Mesenchymal stem cell (in vitro differentiated cells and primary cell): ENCODE results near the gene KIF6.

Experiments
- DNase-seq: peaks from one replicate; pipeline ENCODE4 v3.0.0-alpha.2; 2013
- H2AFZ ChIP-seq: one replicate; pipeline ENCODE4 v1.6.1; 2013; ENCODE audit warnings: low read depth, mild to moderate bottlenecking, control low read depth, inconsistent platforms, low read length, moderate library complexity
- H2AK5ac ChIP-seq: 2 replicates; pipeline ENCODE4 v1.6.1; 2013; ENCODE audit warnings: low read length, moderate library complexity, mild to moderate bottlenecking, inconsistent platforms; ENCODE audit not compliant: severe bottlenecking
- H2BK120ac ChIP-seq: one replicate; pipeline ENCODE4 v1.6.1; 2013; ENCODE audit warnings: low read depth, mild to moderate bottlenecking, inconsistent platforms, low read length, moderate library complexity
- H2BK12ac ChIP-seq, 2 experiments: one replicate each; pipeline ENCODE4 v1.6.1; 2013; ENCODE audit warnings: inconsistent platforms in 2 of 2, low read length in 2 of 2, mild to moderate bottlenecking in 2 of 2, moderate library complexity in 2 of 2, control low read depth in 1 of 2
- H2BK15ac ChIP-seq: one replicate; pipeline ENCODE4 v1.6.1; 2013; ENCODE audit warnings: mild to moderate bottlenecking, low read depth, inconsistent platforms; ENCODE audit not compliant: poor library complexity, severe bottlenecking
- H2BK5ac ChIP-seq: 2 replicates; pipeline ENCODE4 v1.6.1; 2013; ENCODE audit warnings: low read depth, mild to moderate bottlenecking, low read length, control low read depth, inconsistent platforms; ENCODE audit not compliant: poor library complexity, severe bottlenecking
- H3K14ac ChIP-seq, 2 experiments: one replicate each; pipeline ENCODE4 v1.6.1; 2013; ENCODE audit warnings: inconsistent platforms in 2 of 2, low read length in 2 of 2, control low read depth in 1 of 2, mild to moderate bottlenecking in 1 of 2, moderate library complexity in 1 of 2
- H3K18ac ChIP-seq, 2 experiments: one replicate each; pipeline ENCODE4 v1.6.1; 2013; ENCODE audit warnings: inconsistent platforms in 2 of 2, low read length in 2 of 2, control low read depth in 1 of 2, low read depth in 1 of 2, mild to moderate bottlenecking in 1 of 2
- H3K23ac ChIP-seq, 2 experiments: one replicate each; pipeline ENCODE4 v1.6.1; 2013; ENCODE audit warnings: inconsistent platforms in 2 of 2, low read length in 2 of 2, mild to moderate bottlenecking in 2 of 2, moderate library complexity in 2 of 2, control low read depth in 1 of 2
- H3K27ac ChIP-seq: 2 replicates; pipeline ENCODE4 v1.5.1; 2013; ENCODE audit warnings: mild to moderate bottlenecking, moderate library complexity, low read length, control low read depth, inconsistent platforms; ENCODE audit not compliant: poor library complexity, severe bottlenecking
- H3K27me3 ChIP-seq, 2 experiments: 2 replicates each; pipeline versions ENCODE4 v1.6.1 to v1.7.0; 2013; ENCODE audit warnings: low read length in 2 of 2, mild to moderate bottlenecking in 2 of 2, moderate library complexity in 2 of 2, control low read depth in 1 of 2, inconsistent platforms in 1 of 2; ENCODE audit not compliant: control insufficient read depth in 1 of 2, insufficient read depth in 1 of 2
- H3K36me3 ChIP-seq, 2 experiments: 2 replicates each; pipeline versions ENCODE4 v1.6.1 to v1.7.0; 2013; ENCODE audit warnings: low read length in 2 of 2, control low read depth in 1 of 2, inconsistent platforms in 1 of 2, low read depth in 1 of 2, mild to moderate bottlenecking in 1 of 2; ENCODE audit not compliant: insufficient read depth in 2 of 2, control insufficient read depth in 1 of 2
- H3K4ac ChIP-seq, 2 experiments: one replicate each; pipeline ENCODE4 v1.6.1; 2013; ENCODE audit warnings: inconsistent platforms in 2 of 2, low read length in 2 of 2, mild to moderate bottlenecking in 2 of 2, moderate library complexity in 2 of 2, control low read depth in 1 of 2, low read depth in 1 of 2
- H3K4me1 ChIP-seq: 2 replicates; pipeline ENCODE4 v1.6.1; 2013; ENCODE audit warnings: low read depth, low read length, control low read depth; ENCODE audit not compliant: control insufficient read depth, insufficient read depth
- H3K4me2 ChIP-seq: 2 replicates; pipeline ENCODE4 v1.6.1; 2013; ENCODE audit warnings: low read length, mild to moderate bottlenecking, inconsistent platforms; ENCODE audit not compliant: poor library complexity, severe bottlenecking
- H3K4me3 ChIP-seq, 2 experiments: 2 replicates each; pipeline versions ENCODE4 v1.5.1 to v1.7.0; 2013; ENCODE audit warnings: low read length in 2 of 2, mild to moderate bottlenecking in 2 of 2, control low read depth in 1 of 2, low read depth in 1 of 2; ENCODE audit not compliant: insufficient read depth in 1 of 2
- H3K79me1 ChIP-seq: replicated peaks from 2 replicates; pipeline ENCODE4 v1.6.1; 2013; ENCODE audit warnings: mild to moderate bottlenecking, control low read depth, low read length, inconsistent platforms; ENCODE audit not compliant: poor library complexity, severe bottlenecking
- H3K9ac ChIP-seq: 2 replicates; pipeline ENCODE4 v1.7.0; 2013; ENCODE audit warnings: mild to moderate bottlenecking, low read length, moderate library complexity
- H3K9me3 ChIP-seq: 2 replicates; pipeline ENCODE4 v1.7.0; 2013; ENCODE audit warnings: mild to moderate bottlenecking, low read length; ENCODE audit not compliant: control insufficient read depth
- H4K8ac ChIP-seq: one replicate; pipeline ENCODE4 v1.6.1; 2013; ENCODE audit warnings: inconsistent platforms, mild to moderate bottlenecking, low read length, moderate library complexity
- H4K91ac ChIP-seq: one replicate; pipeline ENCODE4 v1.6.1; 2013; ENCODE audit warnings: mild to moderate bottlenecking, low read length, inconsistent platforms
- WGBS: methylation state at CpG from one replicate; pipeline ENCODE4 v1.1.7; 2013; ENCODE audit warnings: mixed read lengths; 5-methylcytosine and 5-hydroxymethylcytosine counted together

KIF6 gene

DNA sequence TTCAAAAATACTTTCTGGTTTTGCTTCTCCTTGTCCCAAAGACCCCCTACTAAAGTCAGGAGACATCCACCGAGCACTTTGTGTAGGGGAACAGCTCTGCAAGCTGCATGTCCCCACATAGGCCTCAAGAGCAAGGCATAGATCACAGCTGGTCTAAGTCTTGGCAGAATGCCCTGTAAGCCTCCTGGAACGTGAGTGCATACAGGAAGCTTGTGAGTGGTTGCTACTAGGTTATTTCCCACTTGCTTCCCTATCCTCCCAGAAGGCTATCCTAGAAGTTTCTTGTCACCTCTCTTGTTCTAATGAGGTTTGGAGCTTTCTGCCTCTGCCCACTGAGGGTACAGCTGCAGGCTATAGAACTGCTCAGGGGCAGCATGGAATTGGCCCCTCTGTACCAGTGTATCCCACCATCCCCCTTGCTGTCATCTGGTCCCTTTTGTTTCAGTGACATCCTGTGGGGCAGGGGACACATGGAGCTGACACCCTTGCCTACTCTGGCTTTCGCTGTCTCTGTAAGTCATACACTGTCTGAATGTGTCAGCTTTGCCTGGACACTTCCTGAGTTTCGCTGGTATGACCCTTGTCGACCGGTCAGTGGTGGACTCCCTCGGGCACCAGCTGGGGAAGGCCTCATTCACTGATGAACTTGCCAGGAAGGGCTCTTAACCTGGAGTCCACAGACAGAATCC is 367.1 kb downstream of the KIF6 start:
- Histone ChIP-seq H3K79me1 (no peaks in the 10 kb centered on the region), H3K23ac (no peak overlapping the region), H4K8ac (peak overlapping the region; percentile 70), H3K14ac (peak overlapping the region in 1 of 2 experiments; percentile 83), H2BK120ac (no peak overlapping the region), H3K18ac (peak overlapping the region in 1 of 2 experiments; percentile 40), H2BK12ac (peak overlapping the region in 1 of 2 experiments; percentile 93), H3K9ac (no peak overlapping the region), H4K91ac (peak overlapping the region; percentile 45), H2BK5ac (no peak overlapping the region), H3K4ac (peak overlapping the region; percentile 3 to 74), H3K4me1 (peaks cover 7% of the 10 kb centered on the region), H2BK15ac (peak overlapping the region; percentile 8), H3K4me2 (no peak overlapping the region), H3K9me3 (no peaks in the 10 kb centered on the region), H3K4me3 (no peak overlapping the region), H2AFZ (no peak overlapping the region), H3K27ac (no peak overlapping the region), H2AK5ac (peak overlapping the region; percentile 34), H3K27me3 (peaks cover 0 to 5% of the 10 kb centered on the region in 2 experiments), H3K36me3 (no peaks in the 10 kb centered on the region)
- DNase-seq = peak; percentile 91
- WGBS = 67% methylated on average over 7 of the region's 7 CpGs

- Histone ChIP-seq H2BK15ac (no peak overlapping the region), H3K4me2 (no peak overlapping the region), H2BK5ac (no peak overlapping the region), H3K14ac (peak overlapping the region in 1 of 2 experiments; percentile 35), H3K9ac (no peak overlapping the region), H4K8ac (no peak overlapping the region), H3K27ac (no peak overlapping the region), H3K27me3 (peaks cover 8 to 14% of the 10 kb centered on the region in 2 experiments), H3K79me1 (no peaks in the 10 kb centered on the region), H2AK5ac (no peak overlapping the region), H3K4ac (no peak overlapping the region), H3K4me1 (peaks cover 4% of the 10 kb centered on the region), H3K36me3 (no peaks in the 10 kb centered on the region), H3K23ac (peak overlapping the region in 1 of 2 experiments; percentile 3), H3K9me3 (no peaks in the 10 kb centered on the region), H3K18ac (peak overlapping the region in 1 of 2 experiments; percentile 4), H2BK120ac (no peak overlapping the region), H2AFZ (peak overlapping the region; percentile 78), H3K4me3 (no peak overlapping the region), H4K91ac (peak overlapping the region; percentile 12), H2BK12ac (peak overlapping the region in 1 of 2 experiments; percentile 10)
- 92% methylated on average over 7 of the region's 7 CpGs for WGBS
- DNase-seq = no peak
Measured at GRCh38 chr6:39353698-39354315, 371.4 kb downstream of the KIF6 start.

DNA sequence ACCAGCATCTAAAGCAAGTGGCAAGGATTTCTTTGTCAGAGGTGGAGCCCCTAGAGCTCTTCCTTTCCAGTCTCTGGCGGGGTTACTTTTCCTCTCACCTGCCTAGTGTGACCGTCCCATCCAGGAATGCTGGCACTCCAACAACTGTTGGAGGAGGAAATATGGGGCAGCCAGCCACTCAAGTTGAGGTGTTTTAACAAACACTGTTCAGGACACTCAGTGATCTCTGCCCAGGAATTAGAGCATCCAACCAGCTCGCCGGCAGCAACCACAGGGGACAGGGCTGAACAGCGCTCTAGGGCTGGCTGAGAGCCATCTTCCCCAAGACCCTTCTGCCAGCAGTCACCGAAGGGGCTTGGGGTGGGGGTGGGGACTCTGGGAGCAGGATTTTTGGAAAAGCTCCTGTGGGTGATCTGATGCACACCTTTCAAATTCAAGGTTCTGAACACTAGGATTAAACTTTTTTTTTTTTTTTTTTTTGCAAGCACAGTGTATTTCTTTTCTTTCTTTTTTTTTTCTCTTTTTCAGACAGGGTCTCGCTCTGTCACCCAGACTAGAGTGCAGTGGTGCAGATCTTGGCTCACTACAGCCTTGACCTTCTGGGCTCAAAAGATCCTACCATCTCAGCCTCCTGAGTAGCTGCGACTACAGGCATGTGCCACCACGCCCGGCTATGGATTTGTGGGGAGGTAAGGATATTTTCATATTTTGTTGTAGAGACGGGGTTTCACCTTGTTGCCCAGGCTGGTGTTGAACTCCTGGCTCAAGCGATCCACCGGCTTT is 374.3 kb downstream of the KIF6 start:
- Histone ChIP-seq H3K36me3 (no peaks in the 10 kb centered on the region), H3K14ac (no peak overlapping the region), H4K91ac (no peak overlapping the region), H3K4ac (no peak overlapping the region), H2BK12ac (no peak overlapping the region), H3K9me3 (no peaks in the 10 kb centered on the region), H4K8ac (no peak overlapping the region), H3K4me3 (no peak overlapping the region), H3K18ac (no peak overlapping the region), H3K27me3 (peaks cover 8 to 14% of the 10 kb centered on the region in 2 experiments), H3K79me1 (no peaks in the 10 kb centered on the region), H3K4me2 (no peak overlapping the region), H3K9ac (no peak overlapping the region), H3K4me1 (peaks cover 3% of the 10 kb centered on the region), H3K27ac (no peak overlapping the region), H2BK120ac (no peak overlapping the region), H2AK5ac (no peak overlapping the region), H2AFZ (no peak overlapping the region), H2BK5ac (no peak overlapping the region), H2BK15ac (no peak overlapping the region), H3K23ac (no peak overlapping the region)
- DNase-seq = no peak
- WGBS = 99% methylated on average over 12 of the region's 13 CpGs

GRCh38 chr6:39348740-39349139 is 376.5 kb downstream of the KIF6 start:
- Histone ChIP-seq H3K4ac (no peak overlapping the region), H3K36me3 (no peaks in the 10 kb centered on the region), H2AFZ (no peak overlapping the region), H2BK5ac (no peak overlapping the region), H3K14ac (no peak overlapping the region), H4K91ac (peak overlapping the region; percentile 27), H2AK5ac (no peak overlapping the region), H3K9me3 (no peaks in the 10 kb centered on the region), H3K9ac (no peak overlapping the region), H3K79me1 (no peaks in the 10 kb centered on the region), H2BK15ac (no peak overlapping the region), H2BK120ac (no peak overlapping the region), H3K18ac (no peak overlapping the region), H3K4me1 (peaks cover 6% of the 10 kb centered on the region), H3K4me2 (no peak overlapping the region), H3K27ac (no peak overlapping the region), H3K27me3 (peaks cover 10 to 12% of the 10 kb centered on the region in 2 experiments), H2BK12ac (no peak overlapping the region), H3K4me3 (no peak overlapping the region), H3K23ac (no peak overlapping the region), H4K8ac (no peak overlapping the region)
- 94% methylated on average over 15 of the region's 15 CpGs for WGBS
- no peak for DNase-seq
